Neutrophil (primary cell): ENCODE measurements around the gene AOPEP.

Source experiments
- H3K27ac ChIP-seq: fragments of 200-600 bp; sonication (generic); 2 replicates; pipeline ENCODE4 v1.5.1; 2016; ENCODE audit warnings: mild to moderate bottlenecking, moderate library complexity
- H3K27me3 ChIP-seq: fragments of 200-600 bp; sonication (generic); 2 replicates; pipeline ENCODE4 v1.6.0; 2016; ENCODE audit warnings: mild to moderate bottlenecking
- H3K36me3 ChIP-seq: fragments of 200-600 bp; sonication (generic); 2 replicates; pipeline ENCODE4 v1.5.1; 2017
- H3K4me1 ChIP-seq, 2 experiments: fragments of 200-600 bp in 1 of 2; sonication (generic) in 1 of 2; 1 replicate in 1 of 2; 2 replicates in 1 of 2; pipeline versions ENCODE4 v1.5.1 to v1.6.1; 2013 to 2016; ENCODE audit warnings: low read depth in 1 of 2, low read length in 1 of 2, mild to moderate bottlenecking in 1 of 2, moderate library complexity in 1 of 2; ENCODE audit not compliant: control insufficient read depth in 1 of 2, insufficient read depth in 1 of 2
- H3K4me3 ChIP-seq, 2 experiments: fragments of 200-600 bp in 1 of 2; sonication (generic) in 1 of 2; 1 replicate in 1 of 2; 2 replicates in 1 of 2; pipeline ENCODE4 v1.5.1; 2013 to 2016; ENCODE audit warnings: low read depth in 1 of 2, low read length in 1 of 2, mild to moderate bottlenecking in 1 of 2, moderate library complexity in 1 of 2
- H3K9me3 ChIP-seq: fragments of 200-600 bp; sonication (generic); 2 replicates; pipeline ENCODE4 v1.5.1; 2016
- TF ChIP-seq, protein P1 (sequence below): fragments of 200-600 bp; sonication (generic); IDR thresholded peaks from 2 replicates; pipeline ENCODE4 v1.5.1; 2016; ENCODE audit warnings: antibody characterized with exemption

Gene AOPEP

DNA sequence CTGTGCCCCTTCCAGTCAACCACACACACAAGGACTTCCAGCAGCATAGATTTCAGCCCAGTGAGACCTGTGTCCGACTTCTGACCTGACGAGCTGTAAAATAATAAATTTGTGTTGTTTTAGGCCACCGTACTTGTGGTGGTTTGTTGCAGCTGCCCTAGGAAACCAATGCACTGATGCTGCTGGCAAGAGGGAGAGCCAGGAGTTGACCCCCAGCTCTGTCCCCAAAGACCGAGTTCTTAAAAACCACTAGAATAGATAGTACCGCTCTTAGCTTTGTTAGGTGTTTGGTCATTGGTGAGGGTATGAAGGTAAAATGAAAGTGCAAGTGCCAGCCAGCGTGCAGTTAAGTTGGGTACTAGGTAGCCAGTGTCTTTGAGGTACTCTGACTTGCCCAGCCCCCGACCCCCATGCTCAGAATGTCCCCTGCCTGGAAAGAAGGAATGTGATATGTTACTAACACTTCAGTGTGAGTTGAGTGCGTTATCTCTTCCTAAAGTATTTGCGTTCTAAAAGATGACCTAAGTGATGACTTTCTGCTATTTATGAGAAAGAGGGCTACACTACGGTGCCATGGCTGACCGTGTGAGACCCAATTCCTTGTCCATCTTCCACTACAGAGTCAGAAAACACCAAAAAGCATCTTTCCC is 185.6 kb downstream of the AOPEP start:
- H3K4me1 ChIP-seq = peaks cover 0 to 3% of the 10 kb centered on the region in 2 experiments

GRCh38 chr9:94912700-94913249 is 186.3 kb downstream of the AOPEP start:
- H3K27ac ChIP-seq = no peak overlapping the region
- H3K4me1 ChIP-seq = peaks cover 0 to 2% of the 10 kb centered on the region in 2 experiments
- TF ChIP-seq, protein P1, sequence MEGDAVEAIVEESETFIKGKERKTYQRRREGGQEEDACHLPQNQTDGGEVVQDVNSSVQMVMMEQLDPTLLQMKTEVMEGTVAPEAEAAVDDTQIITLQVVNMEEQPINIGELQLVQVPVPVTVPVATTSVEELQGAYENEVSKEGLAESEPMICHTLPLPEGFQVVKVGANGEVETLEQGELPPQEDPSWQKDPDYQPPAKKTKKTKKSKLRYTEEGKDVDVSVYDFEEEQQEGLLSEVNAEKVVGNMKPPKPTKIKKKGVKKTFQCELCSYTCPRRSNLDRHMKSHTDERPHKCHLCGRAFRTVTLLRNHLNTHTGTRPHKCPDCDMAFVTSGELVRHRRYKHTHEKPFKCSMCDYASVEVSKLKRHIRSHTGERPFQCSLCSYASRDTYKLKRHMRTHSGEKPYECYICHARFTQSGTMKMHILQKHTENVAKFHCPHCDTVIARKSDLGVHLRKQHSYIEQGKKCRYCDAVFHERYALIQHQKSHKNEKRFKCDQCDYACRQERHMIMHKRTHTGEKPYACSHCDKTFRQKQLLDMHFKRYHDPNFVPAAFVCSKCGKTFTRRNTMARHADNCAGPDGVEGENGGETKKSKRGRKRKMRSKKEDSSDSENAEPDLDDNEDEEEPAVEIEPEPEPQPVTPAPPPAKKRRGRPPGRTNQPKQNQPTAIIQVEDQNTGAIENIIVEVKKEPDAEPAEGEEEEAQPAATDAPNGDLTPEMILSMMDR = no peak

More for the DNA sequence above, 185.6 kb downstream of the AOPEP start:
- Histone ChIP-seq H3K27ac (no peak overlapping the region), H3K4me3 (no peak overlapping the region), H3K36me3 (no peaks in the 10 kb centered on the region), H3K27me3 (no peaks in the 10 kb centered on the region), H3K9me3 (no peaks in the 10 kb centered on the region)
- TF ChIP-seq, protein P1 = no peak

DNA sequence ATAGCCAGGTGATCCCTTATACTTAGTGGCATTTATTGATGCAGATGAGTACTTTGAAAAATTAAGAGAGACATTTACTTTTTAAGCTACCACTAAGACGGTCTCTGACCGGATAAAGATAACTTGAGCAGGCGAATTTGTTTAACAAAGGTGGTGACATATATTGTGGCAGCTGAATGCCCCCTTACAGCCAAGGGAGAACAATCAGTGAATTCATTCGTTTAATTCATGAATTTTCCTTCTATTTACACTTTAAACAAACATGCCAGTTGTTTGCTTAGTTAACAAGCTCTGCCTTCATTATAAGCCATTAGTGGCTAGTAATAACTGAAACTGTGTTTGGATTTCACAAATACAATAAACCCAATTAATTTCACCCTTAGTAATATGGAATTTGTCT is 187.1 kb downstream of the AOPEP start:
- H3K27me3 ChIP-seq = no peaks in the 10 kb centered on the region
- H3K27ac ChIP-seq = no peak overlapping the region
- TF ChIP-seq, protein P1 = no peak

More at GRCh38 chr9:94912700-94913249, 186.3 kb downstream of the AOPEP start:
- no peaks in the 10 kb centered on the region for H3K27me3 ChIP-seq
- no peaks in the 10 kb centered on the region for H3K36me3 ChIP-seq
- no peak overlapping the region for H3K4me3 ChIP-seq
- no peaks in the 10 kb centered on the region for H3K9me3 ChIP-seq

DNA sequence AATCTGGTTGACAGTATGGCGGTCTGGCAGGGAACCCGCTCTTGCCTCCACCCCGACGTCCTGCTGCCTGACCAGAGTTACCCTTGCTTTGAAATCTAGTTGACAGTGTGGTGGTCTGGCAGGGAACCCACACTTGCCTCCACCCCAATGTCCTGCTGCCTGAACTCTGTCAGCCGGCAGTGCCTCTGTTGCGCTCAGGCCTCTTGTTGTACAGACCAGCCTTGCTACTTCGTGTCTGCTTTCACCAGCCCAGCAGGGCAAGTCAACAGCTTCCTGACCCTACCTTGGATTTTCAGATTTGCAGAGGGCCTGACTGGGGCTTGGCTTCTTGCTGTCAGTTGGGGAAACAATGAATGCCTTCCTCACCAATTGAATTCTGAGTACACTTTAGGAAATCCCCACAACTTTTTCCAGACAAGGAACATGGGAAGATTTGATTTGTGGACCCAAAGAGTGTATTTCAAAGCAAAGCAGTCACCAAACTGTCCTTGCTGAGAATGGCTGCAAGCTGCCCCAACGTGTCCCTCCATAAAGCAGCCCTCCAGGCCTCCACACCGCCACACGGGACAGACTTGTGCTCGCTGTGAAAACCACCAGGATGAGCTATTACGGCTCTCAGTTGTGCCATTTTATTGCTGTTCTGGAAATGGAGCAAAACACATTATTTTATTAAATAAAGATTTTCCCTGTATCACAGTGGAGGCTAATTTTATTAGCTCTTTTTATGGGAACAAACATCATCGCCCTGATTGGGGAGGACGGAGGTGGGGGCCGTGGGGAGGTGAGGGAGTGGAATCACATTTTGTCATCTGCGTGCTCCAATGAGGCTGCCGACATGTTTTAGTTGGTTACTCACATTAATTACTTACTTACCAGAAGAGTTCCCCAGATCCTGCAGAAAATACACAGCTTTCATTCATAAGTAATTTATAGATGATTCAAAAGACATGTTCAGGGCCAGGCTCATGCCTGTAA is 189.3 kb downstream of the AOPEP start:
- H3K4me1 ChIP-seq = no peaks in the 10 kb centered on the region
- H3K27me3 ChIP-seq = no peaks in the 10 kb centered on the region
- TF ChIP-seq, protein P1 = no peak
- no peak overlapping the region for H3K4me3 ChIP-seq
- H3K9me3 ChIP-seq = no peaks in the 10 kb centered on the region
- no peaks in the 10 kb centered on the region for H3K36me3 ChIP-seq
- H3K27ac ChIP-seq = no peak overlapping the region

More for the DNA sequence above, 187.1 kb downstream of the AOPEP start:
- H3K9me3 ChIP-seq = no peaks in the 10 kb centered on the region
- no peak overlapping the region for H3K4me3 ChIP-seq
- H3K4me1 ChIP-seq = no peaks in the 10 kb centered on the region
- no peaks in the 10 kb centered on the region for H3K36me3 ChIP-seq

DNA sequence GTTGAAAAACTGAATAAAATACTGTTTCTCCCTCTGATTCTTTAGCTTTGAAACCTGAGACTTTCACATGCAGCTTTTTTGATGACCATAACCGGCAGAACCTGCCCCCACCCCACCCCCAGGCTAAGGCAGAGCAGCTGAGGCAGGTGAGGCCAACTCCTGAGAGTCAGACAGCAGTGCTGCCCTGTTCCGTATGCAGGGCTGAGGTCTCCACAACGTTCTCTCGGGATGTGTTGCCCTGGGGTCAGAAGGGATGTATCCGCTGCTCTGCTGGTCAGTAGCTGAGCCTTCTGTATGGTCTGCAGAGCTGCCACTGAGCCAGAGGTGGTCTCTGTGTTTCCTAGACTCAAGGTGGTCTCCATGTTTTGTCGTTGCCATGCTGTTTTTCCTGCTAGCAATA is 190.5 kb downstream of the AOPEP start:
- Histone ChIP-seq H3K4me1 (no peaks in the 10 kb centered on the region), H3K27me3 (no peaks in the 10 kb centered on the region), H3K27ac (no peak overlapping the region), H3K4me3 (no peak overlapping the region), H3K36me3 (no peaks in the 10 kb centered on the region), H3K9me3 (no peaks in the 10 kb centered on the region)
- TF ChIP-seq, protein P1 = no peak
